Heart right ventricle (tissue), 16 donors: ENCODE results near the gene YPEL3. TPM values are rescaled to one million over a fixed set of nuclear protein-coding genes. Genes with fewer than 3 reads are reported as not detected.

ENCODE experiments used
- ATAC-seq, 8 donors: fragments of 200-7000 bp; cut with Tn5 transposase; one replicate each; pipeline ENCODE4 v1.9.1; 2020; ENCODE audit warnings: mild to moderate bottlenecking in 8 of 8, moderate library complexity in 8 of 8, moderate number of reproducible peaks in 1 of 8
- DNase-seq, 2 donors: peaks; one replicate each; pipeline ENCODE4 v3.0.0-alpha.2; 2020
- H3K27ac ChIP-seq, 10 donors: fragments of 200-600 bp; sonication (generic) in 2 of 10; one replicate each; pipeline versions ENCODE4 v1.5.0 to v1.8.0; 2020 to 2022; ENCODE audit warnings: mild to moderate bottlenecking in 3 of 10
- H3K27me3 ChIP-seq, 7 donors: fragments of 200-600 bp; one replicate each; pipeline ENCODE4 v1.8.0; 2021 to 2022; ENCODE audit warnings: mild to moderate bottlenecking in 2 of 7
- H3K36me3 ChIP-seq, 9 donors: fragments of 200-600 bp; sonication (generic) in 1 of 9; one replicate each; pipeline versions ENCODE4 v1.5.0 to v1.8.0; 2020 to 2022; ENCODE audit warnings: mild to moderate bottlenecking in 2 of 9
- H3K4me1 ChIP-seq, 9 donors: fragments of 200-600 bp; sonication (generic) in 1 of 9; one replicate each; pipeline versions ENCODE4 v1.5.0 to v1.8.0; 2020 to 2022; ENCODE audit warnings: mild to moderate bottlenecking in 4 of 9
- H3K4me3 ChIP-seq, 10 donors: fragments of 200-600 bp; sonication (generic) in 2 of 10; one replicate each; pipeline versions ENCODE4 v1.5.0 to v1.8.0; 2020 to 2022; ENCODE audit warnings: mild to moderate bottlenecking in 7 of 10, moderate library complexity in 2 of 10
- H3K9me3 ChIP-seq, 11 donors: fragments of 200-600 bp in 10 of 11; sonication (generic) in 2 of 11; one replicate each; pipeline versions ENCODE4 v1.5.0 to v1.8.0; 2013 to 2022; ENCODE audit warnings: mild to moderate bottlenecking in 2 of 11, control low read depth in 1 of 11, moderate library complexity in 1 of 11
- WGBS, 2 donors: extraction: QIAGEN DNeasy Blood & Tissue Kit; methylation state at CpG; one replicate each; pipeline ENCODE4 v1.1.7; 2013; ENCODE audit warnings: inconsistent platforms in 1 of 2; 5-methylcytosine and 5-hydroxymethylcytosine counted together
- intact Hi-C, 10 donors: fragments of 100-400 bp; cut with DNase I; formaldehyde crosslinking; loops; one replicate each; pipeline versions ENCODE4 v1.11.1 to v1.14.2; 2022
- polyA plus RNA-seq, 2 donors: library from polyadenylated mRNA; stranded (reverse); fragments of 200-250 nt; gene quantifications; one replicate each; pipeline ENCODE4 v1.2.3, GENCODE V29; 2013
- total RNA-seq, 10 donors: library from RNA; stranded (reverse); fragmentation: NEBNext Ultra II Directional in 3 of 10; extraction: Animal tissue kit (Norgen Biotek cat#: 25700) in 3 of 10; gene quantifications; one replicate each; pipeline versions ENCODE4 v1.2.1 to v1.2.4, GENCODE V29; 2021 to 2023
- TF ChIP-seq, protein P1 (sequence below), 9 donors: fragments of 200-600 bp; sonication (generic) in 2 of 9; IDR thresholded peaks; one replicate each; pipeline versions ENCODE4 v1.5.0 to v1.8.0; 2021 to 2022; ENCODE audit warnings: antibody characterized with exemption in 9 of 9, mild to moderate bottlenecking in 5 of 9, moderate library complexity in 1 of 9
- donor health status: Arrhythmogenic right ventricular cardiomyopathy.
- donor health status: ischemic (EF 13 %, LVEDD 7.1; RV severe dilation, severe dysfunction).
- donor health status: healthy with polysubstance abuse.
- donor health status: DM: no; HTN: yes; CAD: no.
- donor health status: DM: no; HTN: no; CAD: no.
- donor health status: ischemic (EF 25% LVEDD 6.9; RV normal size, moderate dysfunction).
- donor health status: ischemic (EF 25% LVEDD 5.7; RV mildly dilated, moderate dysfunction).
- donor health status: healthy.
- donor health status: DM: yes; HTN: yes; CAD: no.
- donor health status: Ischemic cardiomyopathy.
- donor health status: ischemic (EF 35%, LVEDD 5.7; RV mildly dilated, moderate dysfunction).
- donor health status: nonischemic (EF 11% LVEDD 7.7; RV severe dilation, severe dysfunction).
- donor health status: DM: yes; HTN: yes; CAD: no.
- donor health status: PGD.
- donor health status: ischemic (EF 29% LVEDD 5.4; RV normal size, mild dysfunction).
- donor health status: nonischemic (EF 23%, LVEDD 6.1; RV moderate dilation, normal function).

YPEL3 gene
- total and polyA plus RNA-seq, 12 donors: 31.5 to 203 (median 46.6) TPM

DNA sequence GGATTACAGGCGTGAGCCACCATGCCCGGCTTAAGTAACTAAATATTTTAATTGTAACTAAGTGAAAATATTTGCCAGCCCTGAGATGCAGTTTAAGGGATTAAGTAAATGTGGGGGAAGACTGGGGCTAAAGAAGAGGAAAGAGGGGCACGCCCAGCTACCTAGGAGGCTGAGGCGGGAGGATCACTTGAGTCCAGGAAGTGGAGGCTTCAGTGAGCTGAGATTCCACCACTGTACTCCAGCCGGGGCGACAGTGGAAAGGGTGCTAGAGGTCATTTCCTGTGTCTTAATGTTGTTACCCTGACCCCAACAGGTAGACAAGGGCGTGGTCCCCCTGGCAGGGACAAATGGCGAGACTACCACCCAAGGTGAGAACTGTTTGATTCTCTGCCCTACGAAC lies 27.7 kb downstream of the YPEL3 start:
- H3K9me3 ChIP-seq: no peaks in the 10 kb centered on the region
- DNase-seq (no peak), ATAC-seq (no peak)
- TF ChIP-seq, protein P1, sequence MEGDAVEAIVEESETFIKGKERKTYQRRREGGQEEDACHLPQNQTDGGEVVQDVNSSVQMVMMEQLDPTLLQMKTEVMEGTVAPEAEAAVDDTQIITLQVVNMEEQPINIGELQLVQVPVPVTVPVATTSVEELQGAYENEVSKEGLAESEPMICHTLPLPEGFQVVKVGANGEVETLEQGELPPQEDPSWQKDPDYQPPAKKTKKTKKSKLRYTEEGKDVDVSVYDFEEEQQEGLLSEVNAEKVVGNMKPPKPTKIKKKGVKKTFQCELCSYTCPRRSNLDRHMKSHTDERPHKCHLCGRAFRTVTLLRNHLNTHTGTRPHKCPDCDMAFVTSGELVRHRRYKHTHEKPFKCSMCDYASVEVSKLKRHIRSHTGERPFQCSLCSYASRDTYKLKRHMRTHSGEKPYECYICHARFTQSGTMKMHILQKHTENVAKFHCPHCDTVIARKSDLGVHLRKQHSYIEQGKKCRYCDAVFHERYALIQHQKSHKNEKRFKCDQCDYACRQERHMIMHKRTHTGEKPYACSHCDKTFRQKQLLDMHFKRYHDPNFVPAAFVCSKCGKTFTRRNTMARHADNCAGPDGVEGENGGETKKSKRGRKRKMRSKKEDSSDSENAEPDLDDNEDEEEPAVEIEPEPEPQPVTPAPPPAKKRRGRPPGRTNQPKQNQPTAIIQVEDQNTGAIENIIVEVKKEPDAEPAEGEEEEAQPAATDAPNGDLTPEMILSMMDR (IDR thresholded peaks at IDR 0.05): no peak
- WGBS, 2 donors: 73 to 78% methylated on average over 9 of the region's 9 CpGs
- H3K4me3 ChIP-seq: peak overlapping the region in 7 of 10 donors; percentile 79 to 100 (median 93)
- no peaks in the 10 kb centered on the region for H3K27me3 ChIP-seq
- H3K27ac ChIP-seq: peak overlapping the region in 8 of 10 donors; percentile 20 to 100 (median 98)
- intact Hi-C loops: loop anchor here in 2 of 10 donors (5.0 to 10.0 kb wide), 3 partner anchors 96 to 466 kb away; partner anchors contain the start of genes TAOK2 (in 1 of the 2) and ZNF747 (in 1 of the 2)
- peaks cover 16 to 64% (median 59%) of the 10 kb centered on the region in 9 donors for H3K4me1 ChIP-seq
- H3K36me3 ChIP-seq: peaks cover 8 to 76% (median 56%) of the 10 kb centered on the region in 9 donors

DNA sequence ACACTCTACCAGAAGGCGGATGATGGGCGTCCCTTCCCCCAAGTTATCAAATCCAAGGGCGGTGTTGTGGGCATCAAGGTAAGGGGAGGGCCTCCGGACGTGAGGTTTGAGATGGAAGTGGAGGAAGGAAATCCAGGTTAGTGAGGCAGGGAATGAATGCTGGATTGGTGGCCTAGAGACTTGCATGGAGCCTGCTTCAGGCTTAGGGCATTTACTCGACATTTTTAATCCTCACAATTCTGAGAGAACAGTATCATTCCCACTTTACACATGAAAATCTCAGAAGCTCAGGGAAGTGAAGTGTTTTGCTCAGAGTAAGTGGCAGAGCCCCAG lies 28.5 kb downstream of the YPEL3 start:
- H3K27me3 ChIP-seq: no peaks in the 10 kb centered on the region
- ATAC-seq (no peak), DNase-seq (no peak)
- TF ChIP-seq, protein P1 (IDR thresholded peaks at IDR 0.05): no peak
- peak overlapping the region in 9 of 10 donors; percentile 97 to 100 (median 98) for H3K27ac ChIP-seq
- peak overlapping the region; percentile 79 to 100 (median 92) for H3K4me3 ChIP-seq
- H3K4me1 ChIP-seq: peaks cover 19 to 69% (median 62%) of the 10 kb centered on the region in 9 donors
- intact Hi-C loops: loop anchor here in 2 of 10 donors (5.0 to 10.0 kb wide), 3 partner anchors 95 to 467 kb away; partner anchors contain the start of genes TAOK2 (in 1 of the 2) and ZNF747 (in 1 of the 2)
- no peaks in the 10 kb centered on the region for H3K9me3 ChIP-seq
- WGBS, 2 donors: 45 to 59% methylated on average over 6 of the region's 6 CpGs
- peaks cover 8 to 68% (median 51%) of the 10 kb centered on the region in 9 donors for H3K36me3 ChIP-seq

DNA sequence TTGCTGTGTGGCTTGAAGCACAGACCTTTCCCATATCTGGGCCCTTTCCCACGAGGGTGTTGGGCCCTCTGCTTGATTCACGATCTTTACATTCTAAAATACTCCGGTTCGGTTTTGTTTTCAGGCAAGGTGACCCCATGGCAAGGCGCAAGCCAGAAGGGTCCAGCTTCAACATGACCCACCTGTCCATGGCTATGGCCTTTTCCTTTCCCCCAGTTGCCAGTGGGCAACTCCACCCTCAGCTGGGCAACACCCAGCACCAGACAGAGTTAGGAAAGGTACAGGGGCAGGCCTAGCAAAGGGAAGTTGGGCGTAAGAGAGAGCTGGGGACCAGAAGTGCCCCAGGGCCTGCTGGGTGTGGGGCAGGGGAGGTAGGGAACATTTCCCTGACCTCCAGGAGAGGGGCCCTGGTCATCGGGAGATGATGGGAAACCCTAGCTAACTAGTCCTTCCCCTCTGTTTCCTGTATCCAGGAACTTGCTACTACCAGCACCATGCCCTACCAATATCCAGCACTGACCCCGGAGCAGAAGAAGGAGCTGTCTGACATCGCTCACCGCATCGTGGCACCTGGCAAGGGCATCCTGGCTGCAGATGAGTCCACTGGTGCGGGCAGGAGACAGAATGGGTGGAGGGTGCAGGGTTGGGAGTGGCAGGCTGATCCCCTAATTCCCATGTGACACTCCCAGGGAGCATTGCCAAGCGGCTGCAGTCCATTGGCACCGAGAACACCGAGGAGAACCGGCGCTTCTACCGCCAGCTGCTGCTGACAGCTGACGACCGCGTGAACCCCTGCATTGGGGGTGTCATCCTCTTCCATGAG lies 29.0 kb downstream of the YPEL3 start:
- peak overlapping the region; percentile 97 to 100 (median 98) for H3K27ac ChIP-seq
- intact Hi-C loops: loop anchor here in 2 of 10 donors (5.0 to 10.0 kb wide), 3 partner anchors 95 to 468 kb away; partner anchors contain the start of genes TAOK2 (in 1 of the 2) and ZNF747 (in 1 of the 2)
- TF ChIP-seq, protein P1 (IDR thresholded peaks at IDR 0.05): no peak
- H3K4me1 ChIP-seq: peaks cover 19 to 69% (median 62%) of the 10 kb centered on the region in 9 donors
- WGBS, 2 donors: 19 to 27% methylated on average over 21 of the region's 21 CpGs
- H3K9me3 ChIP-seq: no peaks in the 10 kb centered on the region
- peaks cover 6 to 62% (median 48%) of the 10 kb centered on the region in 9 donors for H3K36me3 ChIP-seq
- H3K4me3 ChIP-seq: peak overlapping the region; percentile 79 to 100 (median 92)
- no peak for ATAC-seq
- DNase-seq: peak; percentile 56 to 59
- no peaks in the 10 kb centered on the region for H3K27me3 ChIP-seq
